IMR-90 (cell line): ENCODE data around the gene MECP2. TPM values are rescaled to one million over a fixed set of nuclear protein-coding genes. Genes with fewer than 3 reads are reported as not detected.

Source experiments
- ATAC-seq: fragments of 200-7000 bp; cut with Tn5 transposase; 2 replicates; pipeline ENCODE4 v1.9.1; 2020; ENCODE audit warnings: low read depth, mild to moderate bottlenecking, moderate library complexity
- BruUV-seq: library from RNA; stranded (reverse); fragments of 400-500 nt; replicated peaks from 2 replicates; lab custom pipeline; 2021; lab: Mats Ljungman, UMichigan
- CTCF ChIA-PET: fragments of 300-600 bp; formaldehyde crosslinking; extraction: SDS; loops from one replicate; lab custom pipeline; 2021; ENCODE audit warnings: antibody characterized with exemption; lab: Yijun Ruan, JAX
- POLR2A ChIA-PET: fragments of 300-600 bp; sonication (Branson Sonifier 250); formaldehyde crosslinking; loops from one replicate; lab custom pipeline; 2022; ENCODE audit warnings: antibody characterized with exemption; ENCODE audit not compliant: unreplicated experiment; lab: Charles Lee
- DNase-seq: peaks from one replicate; pipeline ENCODE4 v3.0.0; 2013
- H2AFZ ChIP-seq: replicated peaks from 2 replicates; pipeline ENCODE3; 2013; ENCODE audit warnings: low read length, mild to moderate bottlenecking; ENCODE audit not compliant: poor library complexity
- H2AK5ac ChIP-seq: 2 replicates; pipeline ENCODE4 v1.6.1; 2013; ENCODE audit warnings: low read depth, low read length, inconsistent platforms
- H2AK9ac ChIP-seq: replicated peaks from 2 replicates; pipeline ENCODE3; 2013; ENCODE audit warnings: mild to moderate bottlenecking, low read depth, low read length, moderate library complexity; ENCODE audit not compliant: poor library complexity
- H2BK120ac ChIP-seq: 2 replicates; pipeline ENCODE4 v1.6.1; 2013; ENCODE audit warnings: low read depth, low read length, inconsistent platforms
- H2BK15ac ChIP-seq: 3 replicates; pipeline ENCODE4 v1.6.1; 2013; ENCODE audit warnings: low read depth, low read length, inconsistent platforms
- H2BK20ac ChIP-seq: 2 replicates; pipeline ENCODE4 v1.6.1; 2013; ENCODE audit warnings: low read depth, mild to moderate bottlenecking, inconsistent platforms, low read length, moderate library complexity
- H2BK5ac ChIP-seq: 2 replicates; pipeline ENCODE4 v1.6.1; 2013; ENCODE audit warnings: mild to moderate bottlenecking, low read depth, low read length, inconsistent platforms; ENCODE audit not compliant: poor library complexity, severe bottlenecking
- H3K14ac ChIP-seq: replicated peaks from 2 replicates; pipeline ENCODE4 v1.6.1; 2013; ENCODE audit warnings: low read depth, low read length, inconsistent platforms
- H3K18ac ChIP-seq: 2 replicates; pipeline ENCODE4 v1.6.1; 2013; ENCODE audit warnings: low read depth, low read length, control low read depth
- H3K23ac ChIP-seq: 2 replicates; pipeline ENCODE4 v1.6.1; 2013; ENCODE audit warnings: low read depth, low read length, inconsistent platforms
- H3K27ac ChIP-seq: 2 replicates; pipeline ENCODE4 v1.5.1; 2013; ENCODE audit warnings: mild to moderate bottlenecking, control low read depth, low read length; ENCODE audit not compliant: insufficient read depth
- H3K27me3 ChIP-seq: 2 replicates; pipeline ENCODE4 v1.6.1; 2013; ENCODE audit warnings: low read length; ENCODE audit not compliant: control insufficient read depth, insufficient read depth
- H3K36me3 ChIP-seq: 2 replicates; pipeline ENCODE4 v1.6.1; 2013; ENCODE audit warnings: low read length, mixed read lengths; ENCODE audit not compliant: control insufficient read depth, insufficient read depth
- H3K4ac ChIP-seq: 2 replicates; pipeline ENCODE4 v1.6.1; 2013; ENCODE audit warnings: low read depth, low read length, inconsistent platforms
- H3K4me1 ChIP-seq: 2 replicates; pipeline ENCODE4 v1.6.1; 2013; ENCODE audit warnings: low read length, mixed read lengths; ENCODE audit not compliant: control insufficient read depth, insufficient read depth
- H3K4me2 ChIP-seq: 2 replicates; pipeline ENCODE4 v1.6.1; 2013; ENCODE audit warnings: low read depth, mild to moderate bottlenecking, control low read depth, low read length, moderate library complexity
- H3K4me3 ChIP-seq: 2 replicates; pipeline ENCODE4 v1.5.1; 2013; ENCODE audit warnings: low read depth, mild to moderate bottlenecking, control low read depth, low read length, moderate library complexity; ENCODE audit not compliant: insufficient read depth
- H3K56ac ChIP-seq: 2 replicates; pipeline ENCODE4 v1.6.1; 2013; ENCODE audit warnings: low read length, inconsistent platforms; ENCODE audit not compliant: insufficient read depth; ENCODE audit errors: extremely low read depth
- H3K79me1 ChIP-seq, 2 experiments: 2 replicates each; pipeline ENCODE4 v1.6.1; 2013; ENCODE audit warnings: low read length in 2 of 2, inconsistent platforms in 1 of 2, low read depth in 1 of 2
- H3K9ac ChIP-seq: 2 replicates; pipeline ENCODE4 v1.6.1; 2013; ENCODE audit warnings: low read depth, low read length, control low read depth
- H3K9me1 ChIP-seq: 2 replicates; pipeline ENCODE4 v1.6.1; 2013; ENCODE audit warnings: low read length, inconsistent platforms; ENCODE audit not compliant: insufficient read depth
- H3K9me3 ChIP-seq: 2 replicates; pipeline ENCODE4 v1.6.1; 2013; ENCODE audit warnings: low read length; ENCODE audit not compliant: control insufficient read depth, insufficient read depth
- H4K20me1 ChIP-seq: 2 replicates; pipeline ENCODE4 v1.6.1; 2013; ENCODE audit warnings: low read length, inconsistent platforms; ENCODE audit not compliant: insufficient read depth
- H4K5ac ChIP-seq: 2 replicates; pipeline ENCODE4 v1.6.1; 2013; ENCODE audit warnings: mild to moderate bottlenecking, low read depth, low read length, control low read depth
- H4K8ac ChIP-seq, 2 experiments: 2 replicates each; pipeline ENCODE4 v1.6.1; 2013; ENCODE audit warnings: low read depth in 2 of 2, low read length in 2 of 2, control low read depth in 1 of 2, inconsistent platforms in 1 of 2
- H4K91ac ChIP-seq: 2 replicates; pipeline ENCODE4 v1.6.1; 2013; ENCODE audit warnings: low read depth, low read length, inconsistent platforms; ENCODE audit not compliant: insufficient read depth
- CEBPB ChIP-seq: IDR thresholded peaks from 2 replicates; pipeline ENCODE4 v1.6.1; 2012; ENCODE audit warnings: low read depth, low read length, improper control_type of control experiment
- FOS ChIP-seq: fragments of 150-350 bp; IDR thresholded peaks from 2 replicates; pipeline ENCODE4 v1.6.1; 2016; ENCODE audit warnings: low read depth, low read length
- NFE2L2 ChIP-seq: fragments of 150-350 bp; IDR thresholded peaks from 2 replicates; pipeline ENCODE4 v1.6.1; 2016; ENCODE audit warnings: low read depth, mild to moderate bottlenecking, low read length
- RCOR1 ChIP-seq: IDR thresholded peaks from 2 replicates; pipeline ENCODE4 v1.6.1; 2012; ENCODE audit warnings: mild to moderate bottlenecking, low read length, improper control_type of control experiment; ENCODE audit not compliant: insufficient replicate concordance
- RFX5 ChIP-seq: IDR thresholded peaks from 2 replicates; pipeline ENCODE4 v1.8.0; 2012; ENCODE audit warnings: low read depth, mild to moderate bottlenecking, low read length, moderate library complexity
- WGBS, 2 experiments: methylation state at CpG; one replicate each; pipeline versions ENCODE4 v1.1.5 to v1.1.7; 2013; ENCODE audit warnings: missing lambda C conversion rate in 2 of 2; ENCODE audit not compliant: insufficient read length in 1 of 2; ENCODE audit errors: extremely low coverage in 2 of 2; 5-methylcytosine and 5-hydroxymethylcytosine counted together
- dilution Hi-C: fragments of 300-500 bp; cut with HindIII; formaldehyde crosslinking; loops from one replicate; pipeline ENCODE4 v1.14.3; 2018; ENCODE audit warnings: low sequenced_read_pairs; ENCODE audit not compliant: unreplicated experiment
- in situ Hi-C: fragments of 300-500 bp; cut with MboI; formaldehyde crosslinking; loops from 3 replicates; pipeline ENCODE4 v1.14.3; 2019; ENCODE audit warnings: low sequenced_read_pairs, inconsistent platforms, mixed read lengths
- intact Hi-C: fragments of 100-400 bp; cut with micrococcal nuclease; formaldehyde crosslinking; loops from 2 replicates; pipeline ENCODE4 v1.10.0; 2022
- polyA plus RNA-seq, 3 experiments: library from polyadenylated mRNA; depleted of rRNA; stranded (reverse); fragments of >200 nt; gene quantifications; 2 replicates each; pipeline ENCODE4 v1.2.3, GENCODE V29; 2012; ENCODE audit warnings: low replicate concordance in 1 of 3
- total RNA-seq: library from RNA; depleted of rRNA; stranded (reverse); fragments of >200 nt; gene quantifications from 2 replicates; pipeline ENCODE4 v1.2.3, GENCODE V29; 2012
- TF ChIP-seq, protein P1 (sequence below): conservative IDR thresholded peaks from 2 replicates; pipeline ENCODE4 v1.5.1; 2012; ENCODE audit warnings: mild to moderate bottlenecking, low read depth, low read length, improper control_type of control experiment
- TF ChIP-seq, protein P2 (sequence below): fragments of 150-350 bp; IDR thresholded peaks from 2 replicates; pipeline ENCODE4 v1.6.1; 2017; ENCODE audit warnings: mild to moderate bottlenecking, antibody characterized with exemption, low read length, low read depth

The MECP2 gene
- total and polyA plus RNA-seq, 2 of the 4 experiments (the other 2 are of a cell fraction), result 8.4 to 10.1 TPM

DNA sequence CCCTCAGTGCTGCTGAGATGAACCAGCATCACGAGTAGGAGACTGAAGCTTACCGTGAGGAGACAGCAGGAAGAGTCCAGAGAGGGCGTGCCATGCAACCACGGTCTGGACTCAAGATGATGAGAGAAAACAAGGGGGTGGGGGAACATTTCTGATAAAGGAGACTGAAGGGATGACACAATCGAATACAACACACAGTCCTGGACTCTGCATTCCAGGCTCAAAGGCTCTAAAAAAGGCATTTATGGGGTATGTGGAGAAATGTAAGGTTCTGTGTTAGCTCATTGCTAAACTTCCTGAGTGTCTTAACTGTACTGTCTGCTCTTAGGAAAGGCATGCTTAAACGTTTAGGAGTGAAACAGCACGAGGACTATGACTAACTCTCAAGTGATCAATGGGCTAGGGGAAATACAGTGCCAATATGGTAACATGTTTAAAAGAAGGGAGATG is 57.2 kb downstream of the MECP2 start (continued):
- TF ChIP-seq CEBPB, result peak; percentile 83

DNA sequence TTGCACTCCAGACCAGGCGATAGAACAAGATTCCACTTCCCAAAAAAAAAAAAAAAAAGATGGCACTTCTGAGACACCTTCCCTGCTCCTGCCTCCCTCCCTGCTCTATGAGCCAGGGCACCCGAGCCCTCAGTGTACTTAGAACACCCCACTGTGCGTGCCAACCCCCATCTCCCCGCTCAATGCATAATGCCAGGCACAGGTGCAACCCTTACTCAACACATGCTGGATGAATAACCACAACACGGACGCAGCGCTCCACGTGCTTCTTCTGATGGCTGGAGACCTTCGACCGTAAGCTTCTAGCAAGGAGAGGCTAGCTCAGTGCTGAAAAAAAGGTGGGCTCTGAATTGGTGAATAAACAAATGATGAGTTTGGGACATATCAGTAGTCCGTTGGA is 57.9 kb downstream of the MECP2 start:
- Histone ChIP-seq H2BK120ac (peak overlapping the region; percentile 46), H3K4me1 (peaks cover 19% of the 10 kb centered on the region), H3K23ac (no peak overlapping the region), H4K20me1 (peaks cover 25% of the 10 kb centered on the region), H2BK5ac (peak overlapping the region; percentile 27), H4K5ac (0 out of 2 replicates have a peak overlapping the region, but pooled peaks have one; percentile 18), H2AK5ac (peak overlapping the region; percentile 38; the same call in 1 of the 2 replicates), H3K27ac (peak overlapping the region; percentile 64), H2BK15ac (no peak overlapping the region), H3K4me3 (no peak overlapping the region), H3K14ac (peak overlapping the region; percentile 67; the same call in 1 of the 2 replicates), H3K9me1 (peaks cover 13% of the 10 kb centered on the region), H2BK20ac (no peak overlapping the region), H3K9ac (peak overlapping the region; percentile 1; the same call in 1 of the 2 replicates), H3K56ac (no peak overlapping the region), H3K79me1 (peaks cover 6 to 60% of the 10 kb centered on the region in 2 experiments; a peak in 3 of 4 replicates), H3K18ac (peak overlapping the region; percentile 38; the same call in 1 of the 2 replicates), H2AFZ (no peak overlapping the region), H3K4me2 (no peak overlapping the region; the same call in 1 of the 2 replicates), H4K8ac (peak overlapping the region; percentile 28 to 52; a peak in 1 of 4 replicates), H4K91ac (no peak overlapping the region), H2AK9ac (peak overlapping the region; percentile 71), H3K9me3 (no peaks in the 10 kb centered on the region), H3K4ac (peak overlapping the region; percentile 80), H3K27me3 (no peaks in the 10 kb centered on the region), H3K36me3 (0 out of 2 replicates have a peak, but pooled peaks cover 2% of the 10 kb centered on the region)
- TF ChIP-seq NFE2L2 (no peak), FOS (no peak), CEBPB (no peak), RCOR1 (no peak), RFX5 (no peak)
- TF ChIP-seq, protein P1, sequence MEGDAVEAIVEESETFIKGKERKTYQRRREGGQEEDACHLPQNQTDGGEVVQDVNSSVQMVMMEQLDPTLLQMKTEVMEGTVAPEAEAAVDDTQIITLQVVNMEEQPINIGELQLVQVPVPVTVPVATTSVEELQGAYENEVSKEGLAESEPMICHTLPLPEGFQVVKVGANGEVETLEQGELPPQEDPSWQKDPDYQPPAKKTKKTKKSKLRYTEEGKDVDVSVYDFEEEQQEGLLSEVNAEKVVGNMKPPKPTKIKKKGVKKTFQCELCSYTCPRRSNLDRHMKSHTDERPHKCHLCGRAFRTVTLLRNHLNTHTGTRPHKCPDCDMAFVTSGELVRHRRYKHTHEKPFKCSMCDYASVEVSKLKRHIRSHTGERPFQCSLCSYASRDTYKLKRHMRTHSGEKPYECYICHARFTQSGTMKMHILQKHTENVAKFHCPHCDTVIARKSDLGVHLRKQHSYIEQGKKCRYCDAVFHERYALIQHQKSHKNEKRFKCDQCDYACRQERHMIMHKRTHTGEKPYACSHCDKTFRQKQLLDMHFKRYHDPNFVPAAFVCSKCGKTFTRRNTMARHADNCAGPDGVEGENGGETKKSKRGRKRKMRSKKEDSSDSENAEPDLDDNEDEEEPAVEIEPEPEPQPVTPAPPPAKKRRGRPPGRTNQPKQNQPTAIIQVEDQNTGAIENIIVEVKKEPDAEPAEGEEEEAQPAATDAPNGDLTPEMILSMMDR, result no peak
- TF ChIP-seq, protein P2, sequence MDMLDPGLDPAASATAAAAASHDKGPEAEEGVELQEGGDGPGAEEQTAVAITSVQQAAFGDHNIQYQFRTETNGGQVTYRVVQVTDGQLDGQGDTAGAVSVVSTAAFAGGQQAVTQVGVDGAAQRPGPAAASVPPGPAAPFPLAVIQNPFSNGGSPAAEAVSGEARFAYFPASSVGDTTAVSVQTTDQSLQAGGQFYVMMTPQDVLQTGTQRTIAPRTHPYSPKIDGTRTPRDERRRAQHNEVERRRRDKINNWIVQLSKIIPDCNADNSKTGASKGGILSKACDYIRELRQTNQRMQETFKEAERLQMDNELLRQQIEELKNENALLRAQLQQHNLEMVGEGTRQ, result no peak
- ATAC-seq (no peak), DNase-seq (no peak)
- ChIA-PET CTCF (no interaction called here), POLR2A (no interaction called here)
- BruUV-seq, result no TSS peak
- in situ Hi-C loops, result no loop called here
- WGBS, 2 experiments, result no CpG with 5 or more reads among the region's 11 CpGs
- dilution Hi-C loops, result no loop called here
- intact Hi-C loops, result no loop called here
